ENCODE measurements around the gene TRAPPC6A. TPM values are rescaled to one million over a fixed set of nuclear protein-coding genes. Genes with fewer than 3 reads are reported as not detected.
A peak's percentile ranks its signal among the peaks of the same experiment; 100 is the strongest.

Gene TRAPPC6A, protein sequence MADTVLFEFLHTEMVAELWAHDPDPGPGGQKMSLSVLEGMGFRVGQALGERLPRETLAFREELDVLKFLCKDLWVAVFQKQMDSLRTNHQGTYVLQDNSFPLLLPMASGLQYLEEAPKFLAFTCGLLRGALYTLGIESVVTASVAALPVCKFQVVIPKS
- 10 to 100 TPM; 38.7 to 42.8 TPM for total RNA-seq
- polyA plus RNA-seq (ENCODE audit: insufficient read depth, low read depth, low replicate concordance) = 37.0 TPM
- long read RNA-seq, donor 1, transcript TRAPPC6A-201 (6 exons, 805 nt) = major isoform, 23 of 51 reads
- long read RNA-seq, donor 1, transcript TRAPPC6A-202 (6 exons, 758 nt) = minor isoform, 18 of 51 reads
- long read RNA-seq, donor 1, partial matches to known transcripts = 0 of 51 reads
- long read RNA-seq, donor 1, other reads (novel, unspliced or antisense) = 5 of 51 reads
- long read RNA-seq, donor 2, transcript TRAPPC6A-204 (5 exons, 695 nt) = minor isoform, 5 of 31 reads
- long read RNA-seq, donor 2, transcript TRAPPC6A-202 (6 exons, 758 nt) = major isoform, 10 of 31 reads
- long read RNA-seq, donor 2, transcript TRAPPC6A-205 (5 exons, 514 nt) = minor isoform, 8 of 31 reads
- long read RNA-seq, donor 2, transcript TRAPPC6A-201 (6 exons, 805 nt) = minor isoform, 8 of 31 reads
- long read RNA-seq, donor 2, partial matches to known transcripts = 0 of 31 reads
- long read RNA-seq, donor 2, other reads (novel, unspliced or antisense) = 0 of 31 reads

- DNase-seq = no peak
- H3K4me1 ChIP-seq = peaks cover 22% of the 10 kb centered on the region
- no peaks in the 10 kb centered on the region for H3K27me3 ChIP-seq
- peak within 1 kb of the TSS; percentile 92 to 93 for H3K27ac ChIP-seq
- intact Hi-C loops (cut with DNase I; ENCODE audit: low total_unique reads) = no loop called here
- no peaks in the 10 kb centered on the region for H3K9me3 ChIP-seq
- TF ChIP-seq, protein P1, sequence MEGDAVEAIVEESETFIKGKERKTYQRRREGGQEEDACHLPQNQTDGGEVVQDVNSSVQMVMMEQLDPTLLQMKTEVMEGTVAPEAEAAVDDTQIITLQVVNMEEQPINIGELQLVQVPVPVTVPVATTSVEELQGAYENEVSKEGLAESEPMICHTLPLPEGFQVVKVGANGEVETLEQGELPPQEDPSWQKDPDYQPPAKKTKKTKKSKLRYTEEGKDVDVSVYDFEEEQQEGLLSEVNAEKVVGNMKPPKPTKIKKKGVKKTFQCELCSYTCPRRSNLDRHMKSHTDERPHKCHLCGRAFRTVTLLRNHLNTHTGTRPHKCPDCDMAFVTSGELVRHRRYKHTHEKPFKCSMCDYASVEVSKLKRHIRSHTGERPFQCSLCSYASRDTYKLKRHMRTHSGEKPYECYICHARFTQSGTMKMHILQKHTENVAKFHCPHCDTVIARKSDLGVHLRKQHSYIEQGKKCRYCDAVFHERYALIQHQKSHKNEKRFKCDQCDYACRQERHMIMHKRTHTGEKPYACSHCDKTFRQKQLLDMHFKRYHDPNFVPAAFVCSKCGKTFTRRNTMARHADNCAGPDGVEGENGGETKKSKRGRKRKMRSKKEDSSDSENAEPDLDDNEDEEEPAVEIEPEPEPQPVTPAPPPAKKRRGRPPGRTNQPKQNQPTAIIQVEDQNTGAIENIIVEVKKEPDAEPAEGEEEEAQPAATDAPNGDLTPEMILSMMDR (IDR thresholded peaks at IDR 0.05) = no peak
- TF ChIP-seq POLR2A (IDR thresholded peaks at IDR 0.05) = peak; percentile 78
- peak within 1 kb of the TSS; percentile 72 to 83 for H3K4me3 ChIP-seq
- 0 to 1% methylated on average over 5 to 36 of the region's 36 CpGs for WGBS, 2 donors
- no peaks in the 10 kb centered on the region for H3K36me3 ChIP-seq (ENCODE audit: low read depth, missing control alignments)
These were observed at the start of gene TRAPPC6A for GRCh38 chr19:45177817-45178261. TSS of gene TRAPPC6A (minus strand) at chr19:45178237. CDS start at chr19:45178218, 19 bp downstream.

- 78% methylated on average over 11 of the region's 11 CpGs; no CpG with 5 or more reads in 1 of the 2 donors for WGBS, 2 donors
- Histone ChIP-seq H3K4me3 (no peak overlapping the region), H3K27ac (no peak overlapping the region), H3K36me3 (ENCODE audit: low read depth, missing control alignments) (no peaks in the 10 kb centered on the region), H3K27me3 (no peaks in the 10 kb centered on the region), H3K9me3 (no peaks in the 10 kb centered on the region), H3K4me1 (no peaks in the 10 kb centered on the region)
- intact Hi-C loops (cut with DNase I; ENCODE audit: low total_unique reads) = no loop called here
- DNase-seq = no peak
- TF ChIP-seq POLR2A (IDR thresholded peaks at IDR 0.05) = no peak
- TF ChIP-seq, protein P1 (IDR thresholded peaks at IDR 0.05) = no peak
These were observed 46.6 kb upstream of the TRAPPC6A start for GRCh38 chr19:45224645-45225044.

GRCh38 chr19:45223879-45224278 is 45.8 kb upstream of the TRAPPC6A start:
- Histone ChIP-seq H3K27ac (no peak overlapping the region), H3K4me1 (no peaks in the 10 kb centered on the region), H3K4me3 (no peak overlapping the region), H3K36me3 (ENCODE audit: low read depth, missing control alignments) (no peaks in the 10 kb centered on the region), H3K9me3 (no peaks in the 10 kb centered on the region), H3K27me3 (no peaks in the 10 kb centered on the region)
- 92 to 93% methylated on average over 5 of the region's 5 CpGs for WGBS, 2 donors
- intact Hi-C loops (cut with DNase I; ENCODE audit: low total_unique reads) = no loop called here
- TF ChIP-seq, protein P1 (IDR thresholded peaks at IDR 0.05) = no peak
- TF ChIP-seq POLR2A (IDR thresholded peaks at IDR 0.05) = no peak
- DNase-seq = no peak

GRCh38 chr19:45222724-45223123 is 44.7 kb upstream of the TRAPPC6A start:
- H3K27ac ChIP-seq = no peak overlapping the region
- H3K27me3 ChIP-seq = no peaks in the 10 kb centered on the region
- no peaks in the 10 kb centered on the region for H3K36me3 ChIP-seq (ENCODE audit: low read depth, missing control alignments)
- H3K4me3 ChIP-seq = no peak overlapping the region
- no peak for TF ChIP-seq POLR2A (IDR thresholded peaks at IDR 0.05)
- TF ChIP-seq, protein P1 (IDR thresholded peaks at IDR 0.05) = no peak
- no peaks in the 10 kb centered on the region for H3K9me3 ChIP-seq
- no peak for DNase-seq
- WGBS, 2 donors = 89 to 98% methylated on average over 6 of the region's 6 CpGs
- intact Hi-C loops (cut with DNase I; ENCODE audit: low total_unique reads) = no loop called here
- H3K4me1 ChIP-seq = no peaks in the 10 kb centered on the region
